GM19099 (cell line): ENCODE data around the gene ARHGEF11.

ENCODE experiments used
- POLR2A ChIP-seq: IDR thresholded peaks from 3 replicates; pipeline ENCODE4 v1.6.1; 2011; ENCODE audit warnings: low read depth; ENCODE audit not compliant: insufficient read length; ENCODE audit errors: extremely low read depth

The ARHGEF11 gene

DNA sequence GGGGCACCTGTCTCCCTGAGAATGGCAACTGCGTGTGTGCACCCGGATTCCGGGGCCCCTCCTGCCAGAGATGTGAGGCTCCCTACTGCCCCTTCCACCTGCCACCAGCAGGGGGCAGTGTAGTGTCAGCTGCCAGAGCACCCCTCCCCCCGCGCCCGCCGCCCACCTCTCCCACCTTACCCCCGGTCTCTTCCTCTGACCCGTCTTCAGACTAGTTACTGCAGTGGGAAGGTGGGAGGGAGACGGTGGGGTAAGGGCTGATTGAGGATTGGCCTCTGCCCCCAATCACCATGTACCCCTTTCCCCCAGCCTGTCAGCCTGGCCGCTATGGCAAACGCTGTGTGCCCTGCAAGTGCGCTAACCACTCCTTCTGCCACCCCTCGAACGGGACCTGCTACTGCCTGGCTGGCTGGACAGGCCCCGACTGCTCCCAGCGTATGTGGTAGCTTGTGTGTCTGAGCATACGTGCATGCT lies 135.2 kb downstream of the ARHGEF11 start:
- TF ChIP-seq POLR2A, result no peak

DNA sequence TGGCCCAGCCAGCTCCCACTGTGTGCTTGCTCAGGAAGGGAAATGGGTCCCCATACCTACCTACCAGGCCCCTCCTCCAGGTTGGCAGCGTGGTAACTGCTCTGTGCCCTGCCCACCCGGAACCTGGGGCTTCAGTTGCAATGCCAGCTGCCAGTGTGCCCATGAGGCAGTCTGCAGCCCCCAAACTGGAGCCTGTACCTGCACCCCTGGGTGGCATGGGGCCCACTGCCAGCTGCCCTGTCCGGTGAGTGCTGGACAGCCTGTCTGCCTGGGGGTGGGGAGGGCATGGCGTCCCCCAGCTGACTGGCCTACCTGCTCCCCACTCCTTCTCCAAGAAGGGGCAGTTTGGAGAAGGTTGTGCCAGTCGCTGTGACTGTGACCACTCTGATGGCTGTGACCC lies 135.9 kb downstream of the ARHGEF11 start:
- no peak for TF ChIP-seq POLR2A

DNA sequence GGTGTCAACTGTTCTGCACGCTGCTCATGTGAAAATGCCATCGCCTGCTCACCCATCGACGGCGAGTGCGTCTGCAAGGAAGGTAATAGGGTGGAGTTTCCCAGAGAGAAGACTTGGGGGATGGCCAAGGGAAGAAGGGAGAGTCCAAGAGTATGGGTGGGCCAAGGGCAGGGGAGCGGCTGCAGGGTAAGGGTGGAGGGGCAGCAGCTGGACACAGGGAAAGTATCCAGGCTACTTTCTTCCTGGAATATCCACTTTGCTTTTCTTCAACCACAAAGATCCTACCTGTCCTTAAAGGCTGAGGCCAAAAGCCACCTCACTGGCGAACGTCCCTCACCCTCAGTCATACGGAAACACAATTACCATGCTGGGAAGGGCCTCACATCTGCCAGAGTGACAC lies 136.6 kb downstream of the ARHGEF11 start:
- TF ChIP-seq POLR2A, result no peak

- TF ChIP-seq POLR2A, result no peak
Measured at GRCh38 chr1:156908541-156908940, 137.0 kb downstream of the ARHGEF11 start.

DNA sequence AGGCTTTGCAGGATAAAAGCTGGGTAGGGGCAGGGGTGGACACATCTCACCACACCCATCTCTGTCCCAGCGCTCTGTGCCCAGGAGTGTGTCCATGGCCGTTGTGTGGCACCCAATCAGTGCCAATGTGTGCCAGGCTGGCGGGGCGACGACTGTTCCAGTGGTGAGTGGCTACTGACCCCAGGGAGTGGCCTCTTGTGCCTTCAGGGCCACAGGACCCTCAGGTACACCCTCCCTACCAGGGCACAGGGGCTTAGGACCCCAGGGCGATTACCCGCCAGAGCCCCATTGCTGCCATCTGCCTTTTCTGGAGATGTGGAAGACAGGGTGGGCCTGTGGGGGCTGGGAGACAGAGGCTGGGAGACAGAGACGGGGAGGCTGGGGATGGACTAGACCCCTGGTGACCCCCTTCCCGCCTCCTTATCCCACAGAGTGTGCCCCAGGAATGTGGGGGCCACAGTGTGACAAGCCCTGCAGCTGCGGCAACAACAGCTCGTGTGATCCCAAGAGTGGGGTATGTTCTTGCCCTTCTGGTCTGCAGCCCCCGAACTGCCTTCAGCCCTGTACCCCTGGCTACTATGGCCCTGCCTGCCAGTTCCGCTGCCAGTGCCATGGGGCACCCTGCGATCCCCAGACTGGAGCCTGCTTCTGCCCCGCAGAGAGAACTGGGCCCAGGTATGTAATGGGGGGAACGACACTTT lies 139.2 kb downstream of the ARHGEF11 start:
- TF ChIP-seq POLR2A, result no peak

DNA sequence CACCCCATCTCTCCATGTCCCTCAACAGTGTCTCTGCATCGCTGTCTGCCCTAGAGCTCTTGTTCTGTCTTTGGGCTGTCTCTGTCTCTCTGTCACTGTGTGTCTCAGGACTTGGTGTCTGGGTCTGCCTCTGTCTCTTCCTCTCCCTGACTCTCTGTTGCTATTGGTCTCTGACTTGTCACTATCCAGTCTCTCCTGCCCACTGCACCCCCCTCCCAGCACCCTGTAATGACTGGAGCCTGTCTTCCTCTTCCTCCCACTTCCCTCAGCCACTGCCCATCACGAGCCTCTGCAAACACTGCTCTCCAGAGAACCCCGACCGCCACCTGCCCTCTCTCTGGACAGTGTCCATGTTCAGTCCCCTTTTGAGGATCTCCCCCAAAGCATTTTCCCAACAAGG lies 139.9 kb downstream of the ARHGEF11 start:
- no peak for TF ChIP-seq POLR2A

GRCh38 chr1:156905176-156905575 lies 140.4 kb downstream of the ARHGEF11 start:
- no peak for TF ChIP-seq POLR2A

- TF ChIP-seq POLR2A, result no peak
Measured at GRCh38 chr1:156904187-156904959, 141.2 kb downstream of the ARHGEF11 start.

DNA sequence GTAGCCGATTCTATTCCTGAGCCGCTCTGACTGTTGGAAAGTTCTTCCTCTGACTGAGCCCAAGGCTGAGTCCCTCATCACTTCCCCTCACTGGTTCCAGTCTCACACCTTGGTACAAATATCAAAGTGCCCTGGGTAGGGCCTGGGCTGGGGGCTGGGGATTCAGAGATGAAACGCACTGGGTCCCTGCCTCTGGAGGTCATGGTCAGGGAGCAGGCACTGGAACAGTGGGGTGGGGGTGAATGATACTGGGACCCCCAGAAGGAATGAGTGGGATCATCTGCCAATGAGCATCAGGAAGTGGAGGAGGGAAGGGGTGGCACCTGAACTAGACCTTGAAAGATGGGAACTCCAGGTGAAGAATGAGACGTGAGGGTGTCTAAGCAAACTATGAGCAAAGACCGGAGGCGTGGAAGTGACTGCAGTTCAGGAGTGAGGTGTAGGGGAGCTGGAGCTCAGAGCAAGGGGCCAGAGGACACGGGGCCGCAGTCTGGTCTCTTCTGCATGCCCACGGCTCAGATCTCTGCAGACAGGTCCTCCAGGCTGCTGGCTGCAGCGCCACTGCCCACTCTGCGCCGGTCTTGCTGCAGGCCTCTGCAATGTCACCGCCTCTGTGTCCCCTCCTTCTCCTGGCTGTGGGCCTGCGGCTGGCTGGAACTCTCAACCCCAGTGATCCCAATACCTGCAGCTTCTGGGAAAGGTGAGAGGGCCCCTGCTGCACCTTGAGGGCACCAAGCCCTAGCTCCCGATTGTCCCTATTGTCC lies 142.0 kb downstream of the ARHGEF11 start:
- no peak for TF ChIP-seq POLR2A

DNA sequence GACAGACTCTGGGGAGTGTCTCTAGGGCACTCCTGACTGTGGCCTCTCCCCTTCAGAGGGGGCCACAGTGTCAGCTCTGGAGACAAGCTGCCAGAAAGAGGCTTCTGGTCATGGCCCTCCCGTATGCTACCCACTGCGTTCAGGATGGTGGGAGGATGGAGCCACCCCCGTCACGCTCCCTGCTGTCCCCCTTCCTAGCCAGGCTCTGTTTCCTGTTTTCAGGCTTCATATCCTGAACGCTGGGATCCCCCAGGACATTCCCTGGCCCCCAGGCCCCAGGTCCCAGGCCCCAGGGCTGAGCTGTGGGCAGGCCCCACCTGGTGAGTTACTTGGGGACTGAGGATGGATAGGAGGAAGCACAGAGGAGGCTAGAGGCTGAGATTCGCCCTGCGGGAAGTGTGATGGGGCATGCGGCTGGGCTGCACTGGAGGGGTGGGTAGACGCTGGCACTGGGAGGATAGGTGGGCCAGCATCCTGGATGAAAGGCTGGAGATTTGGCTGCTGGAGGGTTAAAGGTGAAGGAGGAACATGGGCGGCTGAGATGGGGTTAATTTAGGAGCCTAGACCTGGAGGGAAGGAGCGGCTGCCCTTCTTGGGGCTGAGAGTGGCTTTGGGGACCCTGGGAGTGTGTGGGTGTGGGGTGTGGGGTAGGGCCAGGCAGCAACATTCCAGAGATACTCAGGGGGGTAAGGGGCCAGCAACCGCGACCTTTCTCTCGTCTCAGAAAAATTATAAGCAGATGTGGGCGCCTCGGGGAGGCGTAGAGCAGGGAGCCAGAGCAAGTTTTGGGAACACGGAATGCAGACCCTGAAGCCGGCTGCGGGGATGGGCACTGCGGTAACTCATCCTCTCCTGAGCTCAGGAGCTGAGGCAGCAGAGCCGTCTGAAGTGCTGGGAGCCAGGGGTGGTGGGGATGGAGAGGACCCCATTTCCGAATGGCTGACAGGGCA lies 143.3 kb downstream of the ARHGEF11 start:
- TF ChIP-seq POLR2A, result no peak

GRCh38 chr1:156901590-156901900 lies 144.0 kb downstream of the ARHGEF11 start:
- no peak for TF ChIP-seq POLR2A

DNA sequence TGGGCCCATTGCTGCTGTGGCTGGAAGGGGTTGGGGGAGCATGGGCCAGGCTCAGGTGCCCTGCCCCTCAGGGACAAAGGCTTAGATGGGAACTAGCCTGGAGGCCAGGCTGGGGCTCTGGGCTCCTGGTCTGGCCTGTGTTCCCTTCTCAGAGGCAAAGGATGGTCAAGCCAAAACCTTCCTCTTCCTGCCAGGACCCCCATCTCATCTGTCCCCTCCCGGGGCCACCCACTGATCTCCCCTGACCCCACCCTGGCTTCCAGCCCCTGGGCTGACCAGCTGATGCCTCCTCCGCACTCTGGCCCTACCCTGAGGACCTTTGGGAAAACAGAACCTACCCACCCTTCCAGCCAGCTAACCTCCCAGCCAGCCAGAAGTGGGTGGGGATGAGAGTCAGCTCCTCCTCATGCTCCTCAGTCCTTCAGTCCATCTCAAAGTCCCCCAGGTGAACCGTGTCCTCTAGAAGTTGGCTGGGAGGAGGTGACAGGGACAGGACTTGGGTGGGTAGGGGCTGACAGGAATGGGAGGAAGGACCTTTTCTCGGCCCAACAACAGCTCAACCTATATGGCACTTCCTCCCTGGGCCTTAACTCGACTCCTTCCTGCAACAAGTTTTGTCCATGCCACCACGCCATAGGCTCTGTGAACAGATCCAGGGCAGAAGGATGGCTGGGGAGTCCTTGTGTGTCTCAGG lies 144.5 kb downstream of the ARHGEF11 start:
- TF ChIP-seq POLR2A, result no peak

- no peak for TF ChIP-seq POLR2A
Measured at GRCh38 chr1:156899956-156900718, 145.4 kb downstream of the ARHGEF11 start.
